Left kidney (tissue), 1 donor: ENCODE results near the gene GPS2. TPM values are rescaled to one million over a fixed set of nuclear protein-coding genes. Genes with fewer than 3 reads are reported as not detected.

ENCODE experiments used
- polyA plus RNA-seq: library from polyadenylated mRNA; unstranded; fragments of 120-200 nt; gene quantifications from one replicate; pipeline ENCODE4 v1.2.1, GENCODE V29; 2013; ENCODE audit not compliant: insufficient read length

GPS2 gene
- polyA plus RNA-seq, 1 donor, result 96.6 TPM

Other genes with a start within 250 kb of the GPS2 start
- gene CLEC10A, start 235.1 kb downstream of the GPS2 start, polyA plus RNA-seq, result 0.47 TPM
- 2.0 TPM for gene ASGR2, start 200.5 kb downstream of the GPS2 start, polyA plus RNA-seq
- gene ASGR1, start 136.0 kb downstream of the GPS2 start, polyA plus RNA-seq, result 6.1 TPM
- 36.0 TPM for gene DLG4, start 95.5 kb downstream of the GPS2 start, polyA plus RNA-seq
- gene ACADVL, start 95.4 kb downstream of the GPS2 start, polyA plus RNA-seq, result 478 TPM
- 52.5 TPM for gene DVL2, start 80.8 kb downstream of the GPS2 start, polyA plus RNA-seq
- gene PHF23, start 75.9 kb downstream of the GPS2 start, polyA plus RNA-seq, result 52.8 TPM
- gene GABARAP, start 72.9 kb downstream of the GPS2 start, polyA plus RNA-seq, result 390 TPM
- 150 TPM for gene CTDNEP1, start 63.6 kb downstream of the GPS2 start, polyA plus RNA-seq
- gene ELP5, start 63.1 kb downstream of the GPS2 start, polyA plus RNA-seq, result 54.9 TPM
- 36.6 TPM for gene CLDN7, start 52.9 kb downstream of the GPS2 start, polyA plus RNA-seq
- gene SLC2A4, start 33.6 kb downstream of the GPS2 start, polyA plus RNA-seq, result 2.2 TPM
- 4.1 TPM for gene YBX2, start 20.7 kb downstream of the GPS2 start, polyA plus RNA-seq
- gene EIF5A, start 7.7 kb downstream of the GPS2 start, polyA plus RNA-seq, result 284 TPM
- gene NEURL4, start 14.0 kb upstream of the GPS2 start, polyA plus RNA-seq, result 34.5 TPM
- 6.3 TPM for gene ACAP1, start 21.2 kb upstream of the GPS2 start, polyA plus RNA-seq
- gene KCTD11, start 36.8 kb upstream of the GPS2 start, polyA plus RNA-seq, result 10.3 TPM
- gene TMEM95, start 39.8 kb upstream of the GPS2 start, polyA plus RNA-seq, result not detected
- gene TNK1, start 65.7 kb upstream of the GPS2 start, polyA plus RNA-seq, result 5.5 TPM
- gene PLSCR3, start 79.2 kb upstream of the GPS2 start, polyA plus RNA-seq, result 27.8 TPM
- 74.9 TPM for gene TMEM256, start 88.7 kb upstream of the GPS2 start, polyA plus RNA-seq
- 28.1 TPM for gene NLGN2, start 92.5 kb upstream of the GPS2 start, polyA plus RNA-seq
- gene SPEM1, start 105.0 kb upstream of the GPS2 start, polyA plus RNA-seq, result not detected
- not detected for gene SPEM2, start 110.3 kb upstream of the GPS2 start, polyA plus RNA-seq
- not detected for gene SPEM3, start 113.5 kb upstream of the GPS2 start, polyA plus RNA-seq
- 4.4 TPM for gene TMEM102, start 120.1 kb upstream of the GPS2 start, polyA plus RNA-seq
- gene FGF11, start 124.2 kb upstream of the GPS2 start, polyA plus RNA-seq, result 6.1 TPM
- gene CHRNB1, start 129.7 kb upstream of the GPS2 start, polyA plus RNA-seq, result 10.5 TPM
- 39.3 TPM for gene ZBTB4, start 164.3 kb upstream of the GPS2 start, polyA plus RNA-seq
- gene SLC35G6, start 166.1 kb upstream of the GPS2 start, polyA plus RNA-seq, result 0.45 TPM
- gene POLR2A, start 169.0 kb upstream of the GPS2 start, polyA plus RNA-seq, result 141 TPM
- 17.7 TPM for gene TNFSF12, start 233.7 kb upstream of the GPS2 start, polyA plus RNA-seq
- gene TNFSF13, start 243.4 kb upstream of the GPS2 start, polyA plus RNA-seq, result 13.2 TPM
- 90.9 TPM for gene SENP3, start 246.6 kb upstream of the GPS2 start, polyA plus RNA-seq